ENCODE data around the gene CCDC187.

CCDC187 gene

DNA sequence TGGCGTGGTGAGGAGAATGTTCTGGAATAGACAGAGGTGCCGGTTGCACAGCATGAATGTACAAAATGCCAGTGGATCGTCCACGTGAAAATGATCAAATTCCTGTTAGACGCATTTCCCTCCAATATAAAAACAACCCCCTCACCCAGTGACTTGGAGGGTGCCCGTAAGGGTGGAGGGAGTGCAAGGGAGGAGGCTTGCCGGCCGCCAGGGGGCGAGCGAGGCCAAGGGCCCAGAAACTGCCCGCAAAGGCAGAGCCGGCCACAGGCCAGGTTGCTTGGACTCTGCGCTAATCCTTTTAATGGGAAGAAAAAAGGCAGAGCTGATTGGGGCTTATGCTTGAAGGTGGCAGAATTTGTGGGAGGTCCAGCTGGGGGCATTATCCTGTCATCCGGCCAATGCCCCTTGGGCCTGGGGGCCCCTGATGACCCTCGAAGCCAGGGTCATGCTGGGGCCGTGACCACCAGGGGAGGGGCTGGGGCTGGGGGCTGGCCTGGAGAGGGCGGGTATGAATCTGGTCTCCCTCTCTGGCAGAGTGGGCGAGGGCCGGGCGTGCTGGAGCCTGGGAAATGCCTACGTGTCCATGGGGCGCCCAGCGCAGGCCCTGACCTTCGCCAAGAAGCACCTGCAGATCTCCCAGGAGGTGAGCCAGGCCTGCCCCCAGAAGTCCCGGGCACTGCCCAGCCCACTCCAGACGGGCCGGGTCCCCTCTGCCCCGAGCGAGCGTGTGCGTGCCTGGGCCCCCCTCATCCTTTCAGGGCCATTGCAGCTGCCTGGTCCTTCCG lies 35.5 kb upstream of the CCDC187 start:
- DNase-seq (ENCODE audit: low read depth in 2 of 2), result no peak

DNA sequence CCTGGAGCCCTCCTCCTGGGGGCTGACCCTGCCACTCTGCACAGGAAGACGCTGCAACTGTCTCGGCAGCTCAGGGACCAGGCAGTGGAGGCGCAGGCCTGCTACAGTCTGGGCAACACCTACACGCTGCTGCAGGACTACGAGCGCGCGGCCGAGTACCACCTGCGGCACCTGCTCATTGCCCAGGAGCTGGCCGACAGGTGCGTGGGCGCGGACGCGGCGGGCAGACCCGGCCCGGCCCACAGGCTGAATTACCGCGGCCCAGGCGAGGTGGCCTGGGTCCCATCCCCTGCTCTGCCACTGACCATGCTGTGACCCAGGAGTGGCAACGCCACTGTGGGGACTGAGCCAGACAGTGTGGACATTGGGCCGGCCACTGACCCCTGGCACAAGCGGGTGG lies 34.6 kb upstream of the CCDC187 start:
- no peak for DNase-seq (ENCODE audit: low read depth in 2 of 2)

DNA sequence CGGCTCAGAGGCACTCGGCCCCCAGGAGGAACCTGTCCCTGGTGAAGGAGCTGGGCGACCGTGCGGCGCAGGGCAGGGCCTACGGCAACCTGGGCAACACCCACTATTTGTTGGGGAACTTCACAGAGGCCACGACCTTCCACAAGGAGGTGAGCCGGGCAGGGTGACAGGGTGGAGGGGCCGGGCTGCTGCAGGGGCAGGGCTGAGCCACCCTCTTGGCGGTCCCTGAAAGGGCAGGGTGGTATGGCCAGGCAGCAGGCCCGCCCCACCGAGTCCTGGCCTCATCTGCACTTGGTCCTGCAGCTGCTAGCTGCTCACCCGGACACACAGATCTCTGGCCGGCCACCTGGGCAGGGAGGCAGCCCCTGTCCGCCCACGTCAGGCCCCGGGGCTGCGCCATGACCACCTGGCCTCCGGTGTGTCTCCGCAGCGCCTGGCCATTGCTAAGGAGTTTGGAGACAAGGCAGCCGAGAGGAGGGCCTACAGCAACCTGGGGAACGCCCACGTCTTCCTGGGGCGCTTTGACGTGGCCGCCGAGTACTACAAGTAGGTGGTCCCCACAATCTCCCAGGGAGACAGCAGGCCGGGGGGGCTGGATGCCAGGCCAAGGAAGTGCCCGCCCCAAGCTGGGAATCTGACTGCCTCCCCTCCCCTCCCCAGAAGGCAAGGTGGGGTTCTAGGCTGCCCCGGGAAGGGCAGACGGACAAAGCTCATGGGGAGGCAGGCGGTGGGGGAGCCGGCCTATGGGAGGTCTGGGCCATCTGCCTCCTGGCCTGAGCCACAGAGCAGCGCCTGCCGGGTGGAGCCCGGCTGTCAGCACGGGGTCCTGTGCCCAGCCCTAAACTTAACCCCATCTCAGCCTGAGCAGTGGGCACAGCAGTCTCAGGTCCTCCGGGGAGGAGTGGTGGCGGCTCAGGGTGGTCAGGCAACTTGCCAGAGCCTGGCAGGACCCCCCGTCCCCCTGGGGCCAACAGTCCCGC lies 33.8 kb upstream of the CCDC187 start:
- DNase-seq (ENCODE audit: low read depth in 2 of 2), result no peak

DNA sequence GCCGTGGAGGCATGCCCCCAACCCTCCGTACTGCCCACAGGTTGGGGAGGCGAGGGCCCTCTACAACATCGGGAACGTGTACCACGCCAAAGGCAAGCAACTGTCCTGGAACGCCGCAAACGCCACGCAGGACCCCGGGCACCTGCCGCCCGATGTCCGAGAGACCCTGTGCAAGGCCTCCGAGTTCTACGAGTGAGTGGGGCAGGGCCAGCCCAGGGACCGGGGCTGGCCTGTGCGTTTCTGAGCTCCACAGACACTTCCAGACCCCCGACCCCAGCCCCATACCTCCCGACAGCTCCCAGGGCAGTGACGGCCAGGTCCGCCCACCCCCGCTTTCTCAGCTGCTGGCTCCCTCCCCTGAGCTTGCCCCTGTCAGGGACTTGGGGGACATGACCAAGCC lies 33.0 kb upstream of the CCDC187 start:
- DNase-seq (ENCODE audit: low read depth in 2 of 2), result no peak

DNA sequence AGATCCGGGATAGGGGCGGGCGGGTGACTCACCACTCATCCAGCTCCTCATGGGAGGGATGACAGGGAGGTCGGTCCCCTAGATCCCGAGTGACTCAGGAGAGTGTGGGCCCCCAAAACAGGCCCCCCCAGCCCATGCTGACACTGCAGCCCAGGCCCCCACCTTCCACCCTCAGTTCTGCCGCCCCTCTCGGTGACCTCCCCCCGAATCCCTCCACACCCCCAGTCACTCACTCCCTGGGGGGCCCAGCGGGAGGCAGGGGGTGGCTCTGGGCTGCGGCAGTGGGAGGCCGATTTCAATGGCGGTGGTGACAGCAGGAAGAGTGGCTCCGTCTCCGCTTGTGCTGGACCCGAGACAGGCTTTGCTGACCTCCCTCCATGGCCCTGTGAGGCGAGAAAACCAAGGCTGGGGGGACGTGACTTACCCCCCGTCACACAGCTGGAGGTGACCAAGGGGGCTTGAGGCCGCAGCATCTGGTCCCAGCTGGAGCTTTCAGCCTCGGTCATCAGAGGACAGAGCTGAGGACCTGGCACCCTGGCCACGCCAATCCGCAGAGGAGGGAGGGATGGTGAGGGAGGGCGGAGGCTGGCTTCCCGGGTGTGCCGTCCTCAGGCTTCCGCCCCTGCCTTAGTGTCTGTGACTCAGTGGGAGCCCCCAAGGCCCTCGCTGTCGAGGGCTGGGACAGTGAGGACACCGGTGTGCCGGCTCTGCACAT lies 32.4 kb upstream of the CCDC187 start:
- DNase-seq (ENCODE audit: low read depth in 2 of 2), result no peak

DNA sequence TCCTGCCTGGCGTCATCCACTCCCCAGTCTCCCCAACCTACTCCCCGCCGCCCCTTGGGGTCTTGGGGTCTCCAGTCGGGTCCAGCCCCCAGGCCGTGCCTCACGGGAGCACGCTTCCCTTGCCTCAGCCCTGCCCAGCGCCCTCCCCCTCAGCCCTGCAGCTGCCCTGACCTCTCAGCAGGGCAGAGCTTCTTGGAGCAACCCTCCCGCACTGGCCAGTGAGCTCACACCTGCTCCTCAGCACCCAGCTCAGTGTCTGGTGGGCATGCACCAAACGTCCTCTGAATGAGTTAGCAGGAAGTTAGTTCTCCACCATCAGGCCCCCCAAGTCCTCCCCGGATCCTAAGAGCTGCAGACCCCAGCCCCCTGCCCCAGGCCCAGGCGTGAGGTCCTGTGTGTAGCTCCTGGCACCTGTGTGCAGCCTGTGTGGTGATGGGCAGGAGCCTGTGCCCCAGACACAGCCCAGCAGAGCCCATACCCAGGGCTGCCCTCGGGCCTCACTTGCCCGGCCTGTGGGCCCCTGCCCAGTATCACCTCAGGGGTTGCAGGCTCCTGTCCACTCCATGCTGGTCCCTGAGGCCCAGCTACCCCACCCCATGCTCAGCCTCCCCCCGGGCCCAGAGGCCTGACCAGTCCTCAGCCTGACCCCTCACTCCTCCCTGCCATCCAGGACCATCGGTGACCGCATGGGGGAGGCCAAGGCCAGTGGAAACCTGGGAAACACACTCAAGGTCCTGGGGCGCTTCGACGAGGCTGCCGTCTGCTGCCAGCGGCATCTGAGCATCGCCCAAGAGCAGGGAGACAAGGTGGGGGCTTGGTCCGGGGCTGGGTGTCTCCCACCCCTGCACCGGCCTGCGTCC lies 31.6 kb upstream of the CCDC187 start:
- no peak for DNase-seq (ENCODE audit: low read depth in 2 of 2)

DNA sequence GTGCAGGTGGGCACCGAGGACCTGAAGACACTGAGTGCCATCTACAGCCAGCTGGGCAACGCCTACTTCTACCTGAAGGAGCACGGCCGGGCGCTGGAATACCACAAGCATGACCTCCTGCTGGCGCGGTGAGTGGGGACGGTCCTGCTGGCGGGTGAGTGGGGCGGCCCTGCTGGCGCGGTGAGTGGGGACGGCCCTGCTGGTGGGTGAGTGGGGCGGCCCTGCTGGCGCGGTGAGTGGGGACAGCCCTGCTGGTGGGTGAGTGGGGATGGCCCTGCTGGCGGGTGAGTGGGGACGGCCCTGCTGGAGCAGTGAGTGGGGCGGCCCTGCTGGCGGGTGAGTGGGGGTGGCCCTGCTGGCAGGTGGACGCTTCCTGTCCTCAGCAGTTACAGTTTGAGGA lies 30.6 kb upstream of the CCDC187 start:
- no peak for DNase-seq (ENCODE audit: low read depth in 2 of 2)

DNA sequence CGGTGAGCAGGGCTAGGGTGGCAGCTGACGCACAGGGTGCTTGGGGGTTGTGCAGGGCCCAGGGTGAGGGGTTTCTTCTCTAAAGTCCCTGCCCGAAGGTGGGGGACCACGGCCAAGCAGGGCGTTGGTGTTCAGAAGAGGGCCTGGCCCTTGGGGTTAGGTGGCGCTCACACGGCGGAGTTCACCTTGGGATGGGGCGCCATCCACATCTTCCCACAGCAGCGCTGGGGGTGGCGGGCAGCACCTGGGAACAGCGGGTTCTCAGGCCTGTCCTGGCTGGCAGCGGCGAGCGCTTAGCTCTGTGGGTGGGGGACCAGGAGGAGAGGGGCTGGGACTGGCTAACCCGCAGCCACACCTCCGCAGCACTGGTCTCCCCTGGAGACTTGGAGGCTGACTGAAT lies 29.6 kb upstream of the CCDC187 start:
- no peak for DNase-seq (ENCODE audit: low read depth in 2 of 2)

DNA sequence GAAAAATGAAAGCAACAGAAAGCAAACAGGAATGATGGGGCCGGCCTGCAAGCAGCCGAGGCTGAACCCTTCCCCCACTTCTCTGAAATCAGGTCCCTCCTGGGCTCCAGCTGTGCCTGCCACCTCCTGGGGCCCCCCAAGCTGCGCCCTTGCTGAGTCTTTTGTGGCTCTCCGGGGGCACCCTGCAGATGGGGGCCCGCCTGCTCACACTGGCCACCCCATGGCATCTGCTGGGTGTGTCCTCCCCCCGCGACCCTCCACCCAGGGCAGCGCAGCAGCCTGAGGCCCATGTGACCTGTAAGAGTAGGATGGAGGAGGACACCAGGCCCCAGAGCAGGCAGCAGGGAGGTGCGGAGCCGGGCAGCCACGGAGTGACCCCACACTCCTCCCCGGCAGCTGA lies 29.2 kb upstream of the CCDC187 start:
- no peak for DNase-seq (ENCODE audit: low read depth in 2 of 2)

DNA sequence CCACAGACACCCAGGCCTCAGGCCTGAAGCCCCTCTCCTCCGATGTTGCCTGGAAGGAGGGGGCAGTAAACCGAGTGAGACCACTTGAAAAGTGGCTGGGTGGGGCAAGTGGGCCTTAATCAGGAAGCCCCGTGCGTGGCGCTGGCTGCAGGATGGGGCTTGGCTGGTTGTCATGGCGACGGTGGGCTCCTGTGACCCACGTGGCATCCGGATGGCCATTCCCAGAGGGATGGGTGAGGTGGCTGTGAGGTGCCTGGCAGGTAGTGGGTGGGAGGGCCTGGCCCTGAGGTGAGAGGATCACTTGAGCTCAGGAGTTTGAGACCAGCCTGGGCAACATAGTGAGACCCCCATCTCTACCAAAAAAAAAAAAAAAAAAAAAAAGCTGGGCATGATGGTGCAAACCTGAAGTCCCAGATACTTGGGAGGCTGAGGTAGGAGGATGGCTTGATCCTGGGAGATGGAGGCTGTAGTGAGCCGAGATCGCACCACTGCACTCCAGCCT lies 28.6 kb upstream of the CCDC187 start:
- no peak for DNase-seq (ENCODE audit: low read depth in 2 of 2)

DNA sequence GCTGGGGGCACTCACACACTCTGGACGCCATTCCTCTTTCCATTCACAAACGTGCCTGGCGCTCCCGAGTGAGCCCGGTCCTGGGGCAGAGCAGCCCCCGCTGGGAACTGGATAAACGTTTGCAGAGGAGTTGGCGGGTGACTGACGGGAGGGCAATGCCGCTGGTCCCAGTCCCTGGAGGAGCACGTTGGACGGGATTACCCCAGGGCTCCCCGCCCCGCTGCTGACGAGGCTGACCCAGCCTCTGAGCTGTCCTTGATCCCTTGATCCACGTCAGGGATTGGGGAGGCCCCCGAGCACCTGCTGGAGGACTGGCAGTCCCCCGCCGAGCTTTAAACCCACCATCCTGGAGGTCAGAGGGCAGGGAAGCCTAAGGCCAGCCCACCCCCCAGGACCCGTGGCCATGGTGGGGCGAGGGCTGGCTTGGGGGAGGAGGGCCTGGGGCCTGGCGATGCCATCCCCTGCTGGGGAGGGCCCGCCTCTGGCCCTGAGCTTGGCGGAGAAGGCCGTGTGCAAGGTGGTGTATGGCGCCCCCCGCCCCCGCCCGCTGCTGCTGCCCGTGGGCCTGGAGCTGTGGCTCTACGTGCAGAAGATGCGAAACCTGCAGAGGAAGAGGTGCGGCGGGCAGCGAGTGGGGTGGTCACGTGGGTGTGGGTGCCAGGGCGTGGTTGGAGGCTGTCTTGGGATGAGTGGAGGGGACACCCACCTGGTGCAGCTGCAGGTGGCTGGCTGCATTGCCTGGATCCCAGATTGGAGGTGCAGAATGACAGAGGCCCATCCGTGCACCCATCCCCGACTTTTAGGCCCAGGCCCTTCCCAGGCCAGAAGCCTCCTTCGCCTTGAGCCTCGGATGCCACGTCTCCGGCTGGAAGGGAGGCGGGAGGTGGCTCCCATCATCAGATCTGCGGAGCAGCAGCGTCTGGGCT lies 27.9 kb upstream of the CCDC187 start:
- no peak for DNase-seq (ENCODE audit: low read depth in 2 of 2)

DNA sequence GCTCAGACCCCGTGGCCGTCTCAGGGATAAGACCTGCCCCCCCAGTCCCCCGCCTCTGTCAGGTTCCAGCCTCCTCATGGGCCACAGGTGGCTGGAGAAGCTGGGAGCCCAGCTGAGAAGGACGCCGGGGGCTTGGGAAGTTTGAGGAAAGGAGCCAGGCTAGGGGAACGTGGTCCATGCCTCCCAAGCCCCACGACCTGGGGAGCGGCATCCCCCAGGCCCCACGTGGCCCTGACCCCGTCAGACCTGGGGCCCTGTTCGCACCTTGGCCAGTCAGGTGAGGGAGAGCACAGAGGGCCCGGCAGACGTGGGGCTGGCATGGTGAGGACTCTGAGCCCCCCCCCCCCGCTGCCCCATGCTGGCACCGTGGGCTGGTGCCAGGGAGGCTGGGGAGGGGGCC lies 27.1 kb upstream of the CCDC187 start:
- DNase-seq (ENCODE audit: low read depth in 2 of 2), result no peak

DNA sequence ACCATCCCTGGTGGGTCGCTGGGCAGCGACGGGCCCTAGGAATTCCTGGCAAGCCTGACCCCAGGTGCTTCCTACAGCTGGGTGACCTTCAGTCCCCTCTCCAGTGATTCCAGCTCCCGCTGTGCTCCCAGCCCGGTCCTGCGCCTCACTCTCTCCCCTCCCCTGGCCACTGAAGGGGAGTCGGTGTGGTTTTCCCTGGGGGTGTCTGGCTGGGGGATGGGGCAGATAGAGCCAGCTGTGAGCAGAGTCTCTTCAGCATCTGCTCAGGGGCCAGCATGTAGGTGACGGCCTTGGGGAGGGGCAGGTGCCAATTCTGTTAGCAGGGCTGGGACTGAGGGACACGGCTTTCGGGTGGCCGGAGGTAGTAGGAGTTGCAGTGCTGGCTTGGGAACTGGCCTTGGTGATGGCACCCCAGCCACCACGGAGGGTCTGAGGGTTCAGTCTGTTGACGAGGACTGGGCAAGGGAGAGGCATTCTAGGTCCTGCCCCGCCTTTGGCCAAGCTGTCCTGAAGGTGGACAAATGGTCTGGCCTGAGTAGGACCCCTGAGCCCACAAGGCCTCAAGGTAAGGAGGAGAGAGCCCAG lies 26.6 kb upstream of the CCDC187 start:
- DNase-seq (ENCODE audit: low read depth in 2 of 2), result no peak

DNA sequence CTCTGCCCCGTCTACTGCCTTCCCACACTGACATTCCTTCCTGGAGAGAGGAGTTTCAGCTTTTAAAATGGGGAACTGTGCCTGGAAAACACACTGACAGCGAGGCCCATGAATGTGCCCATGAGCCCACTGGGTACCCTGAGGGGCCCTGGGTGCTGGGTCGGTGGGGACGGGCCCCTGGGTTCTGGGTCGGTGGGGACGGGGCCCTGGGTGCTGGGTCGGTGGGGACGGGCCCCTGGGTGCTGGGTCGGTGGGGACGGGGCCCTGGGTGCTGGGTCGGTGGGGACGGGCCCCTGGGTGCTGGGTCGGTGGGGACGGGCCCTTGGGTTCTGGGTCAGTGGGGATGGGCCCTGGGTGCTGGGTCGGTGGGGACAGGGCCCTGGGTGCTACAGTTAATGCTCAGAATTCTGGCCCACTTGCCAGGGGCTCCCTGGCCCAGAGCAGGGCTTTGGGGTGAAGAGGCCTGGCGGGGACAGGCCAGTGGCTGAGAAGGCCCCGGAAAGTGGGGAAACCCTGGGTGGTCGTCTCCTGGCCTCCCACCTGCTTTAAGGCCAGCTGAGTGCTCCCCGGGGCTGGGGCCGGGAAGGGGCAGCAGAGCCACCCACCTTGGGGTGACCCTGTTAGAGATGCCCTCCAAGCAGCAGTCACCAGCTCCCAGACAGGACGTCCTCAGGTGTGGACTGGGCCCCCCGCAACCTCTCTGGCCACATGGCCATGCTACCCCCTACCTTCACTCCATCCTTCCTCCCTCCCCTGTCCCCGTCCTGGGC lies 25.9 kb upstream of the CCDC187 start:
- no peak for DNase-seq (ENCODE audit: low read depth in 2 of 2)

DNA sequence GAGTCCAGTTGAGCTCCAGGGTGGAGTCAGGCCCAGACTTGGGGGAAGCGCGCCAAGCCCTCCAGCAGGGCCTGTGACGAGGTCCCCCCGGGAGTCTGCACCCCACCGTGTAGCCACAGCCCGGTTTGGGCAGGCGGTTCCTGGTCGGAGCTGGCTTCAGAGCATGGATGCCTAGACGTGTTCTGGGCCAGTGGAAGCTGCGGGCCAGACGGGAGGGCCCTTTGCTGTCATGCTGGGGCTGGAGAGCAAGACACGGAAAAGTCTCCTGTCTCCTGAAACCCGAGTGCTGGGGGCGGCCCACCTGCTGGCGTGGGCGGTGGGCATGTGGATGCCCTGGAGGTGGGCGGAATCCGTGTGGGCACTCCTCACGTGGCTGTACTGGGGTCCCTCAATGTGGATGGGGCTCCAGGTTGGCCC lies 25.3 kb upstream of the CCDC187 start:
- no peak for DNase-seq (ENCODE audit: low read depth in 2 of 2)

DNA sequence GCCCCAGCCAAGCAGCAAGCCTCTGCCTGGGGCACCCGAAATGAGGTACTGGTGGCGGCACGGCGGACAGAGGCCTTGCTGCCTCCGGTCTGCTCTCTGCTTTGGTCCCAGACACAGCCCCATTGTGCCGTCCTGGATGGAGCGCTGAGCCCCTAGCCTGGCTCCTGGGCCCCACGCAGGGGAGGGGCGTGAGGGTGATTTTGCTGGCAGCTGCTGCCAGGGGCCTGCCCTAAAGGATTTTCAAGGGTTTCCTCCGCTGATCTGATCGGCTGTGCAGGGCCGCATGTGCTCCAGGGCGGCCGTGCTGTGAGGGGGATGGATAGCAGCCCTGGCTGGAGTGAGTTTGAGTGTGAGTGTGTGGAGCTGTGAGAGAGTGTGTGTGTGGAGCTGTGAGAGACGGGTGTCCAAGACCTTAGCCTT lies 24.7 kb upstream of the CCDC187 start:
- no peak for DNase-seq (ENCODE audit: low read depth in 2 of 2)

DNA sequence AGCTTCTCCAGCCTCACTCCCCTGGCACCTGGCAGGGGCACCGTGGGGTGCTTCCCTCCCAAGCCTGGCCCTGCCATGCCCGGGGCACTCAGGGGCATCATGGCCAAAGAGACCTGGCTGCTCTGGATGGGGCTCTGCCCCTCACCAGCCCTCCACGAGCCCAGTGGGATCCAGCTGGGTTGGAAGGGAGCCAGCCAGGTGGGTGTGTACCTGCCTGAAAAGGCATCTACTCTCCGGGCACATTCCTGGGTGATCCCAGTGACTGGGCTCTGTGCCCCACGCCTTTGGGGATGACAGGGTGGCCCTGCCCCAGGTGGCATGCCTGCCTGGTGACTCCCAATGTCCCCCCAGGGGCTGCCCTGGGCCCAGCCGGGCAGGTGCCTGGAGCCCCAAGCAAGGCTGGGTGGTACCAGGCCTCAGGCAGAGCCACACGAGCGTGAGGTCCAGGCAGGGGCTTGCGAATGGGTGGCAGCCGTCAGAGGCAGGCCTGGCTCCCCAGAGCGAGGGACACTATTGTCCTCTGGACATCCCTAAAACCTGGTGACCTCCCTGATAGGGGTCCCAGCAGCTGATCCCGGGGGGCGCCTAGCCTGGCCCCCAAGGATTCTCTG lies 24.2 kb upstream of the CCDC187 start:
- DNase-seq (ENCODE audit: low read depth in 2 of 2), result no peak

DNA sequence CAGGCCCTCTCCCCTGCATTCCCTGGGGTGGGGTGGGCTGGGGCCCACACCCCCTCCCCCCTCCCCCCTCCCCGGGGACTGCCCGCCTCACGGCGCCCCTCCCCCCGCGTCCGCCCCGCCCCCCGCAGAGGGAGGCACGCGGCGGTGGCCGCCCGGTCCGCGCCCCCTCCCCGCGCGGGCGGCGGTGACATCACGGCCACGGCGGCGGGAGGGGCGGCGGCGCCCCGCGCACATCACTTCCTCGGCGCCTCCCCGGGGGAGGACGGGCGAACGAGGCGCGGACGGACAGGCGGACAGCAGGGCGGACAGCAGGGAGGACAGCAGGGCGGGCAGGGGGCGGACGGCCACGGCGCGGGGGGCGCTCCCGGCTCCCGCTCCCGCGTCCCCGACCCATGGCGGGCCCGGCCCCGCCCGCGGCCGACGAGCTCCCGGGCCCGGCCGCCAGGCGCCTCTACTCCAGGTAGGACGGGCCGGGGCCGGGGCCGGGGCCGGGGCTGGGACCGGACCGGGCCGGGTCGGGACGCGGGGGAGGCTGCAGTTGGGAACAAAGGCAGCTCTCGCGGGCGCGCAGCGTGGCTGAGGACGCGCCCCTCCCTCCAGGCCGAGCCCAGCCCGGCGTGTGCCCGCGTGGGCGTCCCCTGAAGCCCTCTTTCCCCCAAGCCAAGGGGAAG lies 23.5 kb upstream of the CCDC187 start, which contains the start of gene GPSM1:
Gene GPSM1 (plus strand): TSS at position 236 of the 671 bp plus-strand sequence. CDS start 157 bp downstream, at position 393.
- DNase-seq (ENCODE audit: low read depth in 2 of 2), result peak; percentile 49 to 55
